Head of caudate nucleus (tissue), 42 donors: ENCODE data around the gene PEX12.
"Not testable (repeated sequence)": the region's sequence is repeated elsewhere in the genome, so short reads cannot be mapped to it uniquely, and the experiment has no call there.

Source experiments
- DNase-seq, 42 donors: peaks; one replicate each; pipeline versions ENCODE4 v3.0.0 to v3.0.0-alpha.2; 2020 to 2021; ENCODE audit warnings: mixed read lengths in 7 of 42
- intact Hi-C: fragments of 100-400 bp; cut with DNase I; formaldehyde crosslinking; loops from one replicate; pipeline ENCODE4 v1.15.0; 2022

PEX12 gene

DNA sequence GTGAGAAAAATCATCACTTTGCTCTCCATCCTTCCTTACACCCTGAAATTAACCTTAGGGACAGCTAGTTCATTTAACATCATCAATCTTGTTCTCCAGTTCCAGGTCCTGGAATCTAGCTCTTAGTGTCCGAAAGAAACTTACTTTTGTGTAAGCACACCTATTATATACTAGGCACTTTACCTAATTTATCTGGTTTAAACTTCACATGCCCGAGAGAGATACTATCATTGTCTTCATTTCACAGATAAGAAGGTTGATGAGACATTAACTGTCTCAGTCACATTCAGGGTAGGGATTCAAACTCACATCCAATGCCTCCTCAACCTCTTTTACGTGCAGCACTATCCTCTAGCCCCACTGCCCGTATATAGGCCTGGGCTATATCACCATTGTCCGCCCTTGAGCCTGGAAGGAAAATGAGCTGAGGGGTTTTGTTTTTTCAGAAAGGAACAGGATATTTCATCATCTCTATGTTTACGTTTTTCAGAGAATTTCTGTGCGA is 8.2 kb upstream of the PEX12 start:
- intact Hi-C loops: no loop called here
- DNase-seq: no peak

DNA sequence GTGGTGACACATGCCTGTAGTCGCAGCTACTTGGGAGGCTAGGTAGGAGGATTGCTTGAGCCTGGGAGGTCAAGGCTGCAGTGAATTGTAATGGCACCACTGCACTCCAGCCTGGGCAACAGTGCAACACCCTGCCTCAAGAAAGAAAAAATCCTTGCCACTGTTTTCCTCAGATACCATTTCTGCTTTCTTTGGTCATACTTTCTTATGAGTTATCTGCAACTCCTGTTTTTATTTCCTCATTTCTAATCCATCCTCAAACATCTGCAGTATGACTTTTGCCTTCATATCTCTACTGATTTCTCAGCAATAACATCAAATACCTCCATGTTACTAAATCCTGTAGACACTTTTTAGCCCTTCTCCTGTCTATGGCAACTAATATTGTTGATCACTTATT is 5.7 kb upstream of the PEX12 start:
- intact Hi-C loops: no loop called here

DNA sequence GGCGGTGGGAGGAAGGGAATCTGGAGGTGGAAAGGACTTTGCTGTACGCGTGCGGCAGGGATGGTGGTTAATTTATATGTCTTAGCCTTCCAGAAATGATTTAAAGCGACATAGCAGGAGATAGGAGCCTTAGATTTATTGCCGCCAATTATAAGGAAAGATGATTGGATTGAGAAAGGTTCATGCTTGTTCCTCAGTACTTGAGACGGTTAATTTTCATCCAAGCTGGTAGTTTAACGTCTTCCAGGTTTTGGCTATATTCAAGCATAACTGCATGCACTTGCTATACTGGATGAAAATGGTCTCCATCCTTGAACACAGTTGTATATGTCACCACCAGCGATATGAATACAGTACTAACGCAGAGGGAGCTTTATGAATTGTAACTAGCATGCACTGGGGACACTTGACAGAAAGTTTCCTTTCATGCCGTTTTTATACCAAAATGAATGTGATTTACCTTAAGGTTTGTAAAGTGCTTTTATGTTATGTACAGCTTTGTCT is 610 bp upstream of the PEX12 start:
- no peak for DNase-seq
- intact Hi-C loops: no loop called here

More for the DNA sequence above, 5.7 kb upstream of the PEX12 start:
- no peak for DNase-seq

DNA sequence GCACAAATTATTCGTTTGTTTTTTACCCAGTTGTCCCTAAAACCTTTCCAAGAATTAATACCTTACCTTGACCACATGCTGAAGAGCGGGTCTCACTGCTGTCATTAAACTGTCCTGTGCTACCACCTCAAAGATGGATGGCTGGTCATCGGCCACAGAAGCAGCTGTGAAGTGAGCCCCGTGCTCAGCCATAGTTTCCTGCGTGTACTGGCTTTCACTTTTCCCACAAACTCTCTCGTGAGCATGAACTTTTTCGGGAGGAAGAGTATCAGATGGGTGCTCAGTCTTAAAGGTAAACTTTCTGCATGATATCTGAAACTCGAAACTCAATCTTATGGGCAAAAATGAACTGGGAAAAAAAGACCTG is 558 bp downstream of the PEX12 start:
- intact Hi-C loops: no loop called here
- DNase-seq: peak in 1 of 42 donors; percentile 6

DNA sequence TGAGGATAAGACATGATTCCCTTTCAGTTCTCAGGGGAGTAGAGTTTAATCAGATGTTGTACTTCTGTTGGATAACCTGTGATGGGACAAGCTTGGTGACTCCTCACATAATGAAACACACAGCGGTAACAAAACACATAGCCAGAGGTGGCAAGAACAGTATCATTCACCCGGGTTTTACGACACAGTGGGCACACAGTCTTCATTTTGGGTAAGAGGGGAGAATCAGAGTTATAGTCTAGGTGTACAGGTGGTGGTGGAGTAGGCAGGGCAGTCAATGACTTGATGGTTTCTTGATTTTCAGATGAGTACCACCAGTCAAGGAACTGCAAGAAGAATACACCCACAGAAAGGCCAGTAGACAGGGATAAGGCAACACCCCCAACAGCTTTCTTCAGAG is 2.6 kb downstream of the PEX12 start:
- intact Hi-C loops: no loop called here
- DNase-seq: peak in 1 of 42 donors; percentile 3

DNA sequence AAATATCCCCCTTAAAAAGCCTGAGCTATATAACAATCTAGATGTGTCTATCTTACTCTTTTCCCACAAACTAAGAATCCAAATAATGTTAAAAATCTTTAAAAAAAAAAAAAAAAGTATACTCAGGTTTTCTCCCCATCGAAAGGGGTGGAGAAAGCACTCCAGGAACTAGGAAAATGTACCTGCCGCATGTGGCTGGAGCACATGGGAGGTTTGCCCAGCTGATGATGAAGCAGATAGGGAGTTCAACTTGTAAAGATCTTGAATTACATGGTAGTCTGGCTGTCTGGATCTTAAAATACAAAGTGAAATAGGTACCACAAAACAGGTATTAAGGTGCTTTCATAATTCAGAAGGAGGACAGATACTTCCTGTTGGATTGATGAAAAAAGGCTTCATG is 9.0 kb downstream of the PEX12 start:
- DNase-seq: no peak
- intact Hi-C loops: no loop called here

DNA sequence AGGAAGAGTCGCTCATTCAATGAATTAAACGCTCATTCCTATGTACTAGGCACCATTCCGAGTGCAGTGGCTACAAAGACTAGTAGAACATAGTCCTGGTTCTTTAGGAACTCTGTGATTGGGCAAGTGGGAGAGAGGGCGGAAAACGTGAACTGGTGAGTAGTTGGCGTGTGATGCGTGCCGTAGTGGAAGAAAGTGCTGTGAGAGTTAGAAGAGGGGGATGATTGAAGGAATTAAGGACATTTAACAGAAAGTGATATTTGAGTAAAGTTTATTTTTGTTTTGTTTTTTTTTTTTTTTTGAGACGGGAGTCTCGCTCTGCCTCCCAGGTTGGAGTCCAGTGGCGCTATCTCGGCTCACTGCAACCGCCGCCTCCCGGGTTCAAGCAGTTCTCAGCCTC is 9.8 kb downstream of the PEX12 start:
- DNase-seq: peak in 2 of 42 donors; percentile 23 to 34
- intact Hi-C loops: no loop called here

DNA sequence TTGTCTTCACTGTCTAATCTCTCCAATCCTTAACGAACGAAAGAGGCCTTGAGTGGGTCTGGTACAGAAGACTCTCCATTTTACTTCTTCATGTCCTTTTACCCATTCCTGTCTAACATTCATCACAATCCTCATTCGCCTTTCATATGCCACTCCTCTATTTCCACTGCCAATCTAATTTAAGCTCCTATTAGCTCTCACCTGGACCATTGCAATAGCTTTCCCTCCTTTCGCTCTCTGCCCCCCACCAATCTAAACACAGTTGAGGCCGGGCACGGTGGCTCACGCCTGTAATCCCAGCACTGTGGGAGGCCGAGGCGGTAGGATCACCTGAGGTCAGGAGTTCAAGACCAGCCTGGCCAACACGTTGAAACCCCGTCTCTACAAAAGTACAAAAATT is 11.4 kb downstream of the PEX12 start:
- DNase-seq: no peak
- intact Hi-C loops: no loop called here

DNA sequence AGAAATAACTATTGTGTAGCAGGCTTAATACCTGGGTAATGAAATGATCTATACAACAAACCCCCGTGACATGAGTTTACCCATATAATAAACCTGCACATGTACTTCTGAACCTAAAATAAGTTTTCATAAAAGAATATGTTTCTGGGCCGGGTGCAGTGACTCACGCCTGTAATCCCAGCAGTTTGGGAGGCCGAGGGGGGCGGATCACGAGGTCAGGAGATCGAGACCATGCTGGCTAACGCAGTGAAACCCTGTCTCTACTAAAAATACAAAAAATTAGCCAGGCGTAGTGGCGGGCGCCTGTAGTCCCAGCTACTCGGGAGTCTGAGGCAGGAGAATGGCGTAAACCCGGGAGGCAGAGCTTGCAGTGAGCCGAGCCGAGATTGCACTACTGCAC is 15.2 kb downstream of the PEX12 start:
- intact Hi-C loops, DNase-seq: not testable (repeated sequence)

DNA sequence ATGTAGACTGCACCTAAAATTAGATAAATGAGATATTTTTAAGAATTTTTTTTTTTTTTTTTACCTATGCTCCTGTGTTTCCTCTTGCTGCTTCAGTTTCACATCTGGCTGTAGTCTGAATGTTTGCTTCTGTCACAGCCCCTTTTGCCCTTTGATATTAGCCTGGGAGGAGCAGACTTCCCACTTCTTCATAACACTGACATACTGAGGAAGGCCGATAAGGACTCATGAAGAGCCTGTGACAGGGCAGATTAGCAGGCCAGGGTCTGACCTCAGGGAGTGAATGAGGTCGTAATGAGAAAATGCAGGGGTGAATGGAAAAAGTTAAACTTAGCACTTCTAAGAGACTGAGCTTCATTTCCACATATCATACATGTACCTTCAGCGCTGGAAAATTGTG is 17.7 kb downstream of the PEX12 start, which contains the start of gene SLFN14:
Gene SLFN14, minus strand, starts transcription at position 117 of the 400 bp plus-strand sequence. CDS start 2,757 bp downstream, outside the sequence.
- intact Hi-C loops: no loop called here
- no peak for DNase-seq

DNA sequence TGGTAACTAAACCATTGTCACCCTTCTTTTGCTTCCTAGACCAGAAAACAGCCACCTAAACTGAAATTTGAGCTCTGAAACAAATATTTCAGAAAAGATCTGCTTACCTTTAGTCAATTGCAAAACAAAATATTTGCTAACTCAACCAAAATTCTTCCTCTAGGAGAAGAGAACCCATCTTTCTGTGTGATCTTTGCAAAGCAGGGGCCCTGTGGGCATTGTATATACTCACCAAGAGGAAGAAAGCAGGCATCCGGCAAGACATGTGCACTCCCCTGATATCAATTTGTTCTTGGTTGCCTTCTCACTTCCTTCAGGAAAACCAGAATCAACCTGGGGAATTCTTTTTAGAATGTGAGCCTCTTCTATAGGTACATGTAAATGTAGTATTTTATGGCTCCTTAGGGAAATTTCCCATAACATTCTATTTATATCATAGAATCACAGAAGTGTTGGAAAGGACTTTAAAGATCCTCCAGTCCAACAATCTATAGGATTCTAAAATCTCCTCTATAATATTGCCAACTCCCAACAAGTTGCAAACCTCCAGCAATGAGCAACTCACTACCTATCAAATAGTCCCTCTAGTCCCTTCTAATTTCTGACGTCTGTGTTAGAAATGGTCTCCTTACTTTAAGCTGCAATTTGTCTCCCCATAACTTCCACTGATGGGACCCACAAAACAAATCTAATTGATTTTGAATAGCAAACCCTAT is 18.7 kb downstream of the PEX12 start:
- DNase-seq: no peak
- intact Hi-C loops: no loop called here

DNA sequence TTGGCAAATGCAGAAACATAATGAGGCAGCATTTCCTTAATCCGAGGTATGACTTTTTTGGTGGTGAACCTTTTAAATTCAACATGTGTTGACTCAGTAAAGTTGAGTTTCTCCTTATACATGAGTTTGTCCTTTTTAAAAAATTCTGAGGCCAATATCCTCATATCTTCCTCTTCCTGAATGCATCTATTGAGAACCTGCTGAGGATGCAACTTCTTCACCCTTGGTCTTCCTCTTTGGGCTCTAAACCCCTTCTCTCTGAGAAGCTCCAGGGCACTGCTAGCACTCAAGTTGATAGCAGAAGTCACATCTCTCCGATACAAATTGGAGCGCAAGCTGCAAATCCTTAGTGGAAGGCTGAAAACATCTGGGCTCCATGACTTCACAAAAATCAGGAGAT is 21.0 kb downstream of the PEX12 start:
- intact Hi-C loops: no loop called here
- DNase-seq: no peak

DNA sequence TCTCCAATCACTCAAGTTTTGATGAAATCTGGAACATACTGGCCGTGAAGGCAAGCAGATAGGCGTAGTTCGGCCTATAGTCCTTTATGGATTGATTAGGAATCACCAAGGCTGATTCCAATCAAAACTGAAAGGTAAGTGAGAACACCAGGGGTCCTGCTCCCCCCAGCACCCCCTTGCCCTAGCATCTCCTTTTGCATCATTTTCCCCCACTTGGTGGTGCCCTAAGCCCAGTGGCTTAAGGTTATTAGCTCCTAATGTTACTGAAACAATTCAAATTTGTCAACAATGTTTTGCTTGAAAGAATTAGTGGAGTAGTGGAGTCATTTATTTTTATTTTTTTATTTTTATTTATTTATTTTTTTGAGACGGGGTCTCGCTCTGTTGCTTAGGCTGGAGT is 22.7 kb downstream of the PEX12 start:
- DNase-seq: no peak
- intact Hi-C loops: no loop called here

DNA sequence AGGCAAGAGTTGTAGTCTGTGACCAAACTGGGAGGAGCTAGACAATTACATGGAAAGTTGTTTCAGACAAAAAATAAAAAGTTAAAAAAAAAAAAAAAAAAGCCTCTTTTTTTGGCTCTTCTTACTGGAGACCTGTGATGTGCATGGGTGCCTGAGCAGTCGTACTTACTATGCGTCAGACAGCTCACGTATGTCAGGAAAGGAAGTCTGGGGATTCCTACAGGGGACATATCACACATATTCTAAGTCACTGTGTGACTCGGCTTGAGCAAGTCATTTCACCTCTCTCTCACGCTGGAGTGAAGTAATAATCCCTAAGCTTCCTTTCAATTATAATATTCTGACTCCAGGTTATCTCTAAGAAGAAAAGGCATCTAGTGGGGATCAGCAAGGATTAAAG is 23.7 kb downstream of the PEX12 start:
- intact Hi-C loops: no loop called here
- no peak for DNase-seq

DNA sequence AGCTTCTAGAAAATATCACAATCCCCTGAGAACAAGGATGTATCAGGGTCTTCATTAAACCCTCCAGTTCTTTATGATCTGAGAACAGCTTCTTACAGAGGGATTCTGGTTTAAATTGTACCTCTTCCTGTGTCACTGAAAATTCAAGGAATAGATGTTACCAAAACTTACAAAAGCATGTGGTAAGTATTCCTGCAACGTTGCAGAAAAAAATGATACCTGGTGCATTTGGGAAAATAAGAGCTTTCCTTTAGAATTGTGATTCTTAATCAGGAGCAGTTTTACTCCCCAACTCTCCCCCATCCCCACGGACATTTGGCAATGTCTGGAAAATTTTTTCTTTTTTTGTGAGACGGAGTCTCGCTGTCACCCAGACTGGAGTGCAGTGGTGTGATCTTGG is 25.1 kb downstream of the PEX12 start:
- no peak for DNase-seq
- intact Hi-C loops: no loop called here

DNA sequence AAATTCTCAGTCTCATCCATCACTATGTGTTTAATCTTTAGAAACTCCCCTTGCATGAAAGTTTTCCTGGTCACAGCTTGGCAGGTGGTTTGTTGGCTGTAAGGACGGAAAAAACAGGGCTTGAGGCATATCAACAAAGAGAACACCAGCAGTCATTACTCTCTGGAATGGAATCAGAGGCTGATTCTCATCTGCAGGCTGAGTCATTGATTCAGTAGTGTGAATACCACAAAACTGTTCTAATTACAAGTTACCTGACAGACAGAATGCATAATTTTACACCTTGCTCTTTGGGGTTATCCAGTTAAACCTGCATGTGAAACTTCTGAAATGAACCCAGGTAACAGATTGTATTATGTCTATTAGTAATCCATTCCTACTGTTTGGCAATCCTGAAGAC is 29.4 kb downstream of the PEX12 start:
- intact Hi-C loops: no loop called here
- no peak for DNase-seq

DNA sequence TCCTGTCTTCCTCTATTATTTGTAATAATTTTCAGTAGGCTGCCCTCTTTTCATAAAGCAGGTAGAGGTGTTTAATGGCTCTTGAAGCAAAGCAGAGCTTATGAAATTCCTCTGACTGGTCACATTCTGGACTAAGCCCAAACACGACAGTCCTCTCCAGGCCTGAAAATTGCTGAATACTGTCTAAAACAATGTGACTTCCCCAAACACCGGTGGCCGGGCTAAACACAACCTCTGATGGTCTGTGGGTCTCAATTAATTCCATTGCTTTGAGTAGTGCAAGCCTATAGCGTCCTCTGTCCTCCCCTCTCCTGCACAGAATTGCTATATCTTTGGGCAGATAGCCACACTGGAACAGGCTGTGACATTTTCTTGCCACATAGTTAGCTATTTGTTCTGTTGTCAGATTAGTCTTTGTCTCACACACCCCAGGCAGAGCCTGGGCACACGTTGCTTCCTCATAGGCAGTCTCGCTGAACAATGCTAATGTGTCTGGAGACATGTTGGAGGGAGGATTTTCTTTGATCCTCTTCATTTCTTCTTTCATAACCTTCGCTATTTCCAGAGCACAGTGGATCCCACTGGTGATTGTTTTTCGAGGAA is 30.1 kb downstream of the PEX12 start:
- DNase-seq: peak in 4 of 42 donors; percentile 4 to 32 (median 16)

DNA sequence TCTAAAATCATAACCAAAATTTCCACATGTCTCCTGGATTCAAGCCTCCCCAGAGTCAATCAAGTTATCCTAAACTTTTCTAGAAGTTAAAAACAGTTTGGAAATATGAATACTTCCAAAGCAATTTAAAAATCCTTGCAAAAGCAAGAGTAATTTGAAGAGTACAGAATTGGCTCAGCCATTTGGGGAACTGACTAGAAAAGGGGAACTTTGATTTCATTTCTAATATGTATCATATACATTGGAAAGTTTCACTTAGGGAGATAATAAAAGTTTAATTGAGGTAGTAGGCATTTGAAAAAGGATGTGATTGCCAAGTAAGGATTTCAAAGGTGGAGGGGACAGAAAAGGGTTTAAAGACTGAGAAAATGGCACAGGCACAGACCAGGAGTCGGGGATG is 31.9 kb downstream of the PEX12 start:
- intact Hi-C loops: no loop called here
- DNase-seq: no peak

More for the DNA sequence above, 30.1 kb downstream of the PEX12 start:
- intact Hi-C loops: no loop called here

DNA sequence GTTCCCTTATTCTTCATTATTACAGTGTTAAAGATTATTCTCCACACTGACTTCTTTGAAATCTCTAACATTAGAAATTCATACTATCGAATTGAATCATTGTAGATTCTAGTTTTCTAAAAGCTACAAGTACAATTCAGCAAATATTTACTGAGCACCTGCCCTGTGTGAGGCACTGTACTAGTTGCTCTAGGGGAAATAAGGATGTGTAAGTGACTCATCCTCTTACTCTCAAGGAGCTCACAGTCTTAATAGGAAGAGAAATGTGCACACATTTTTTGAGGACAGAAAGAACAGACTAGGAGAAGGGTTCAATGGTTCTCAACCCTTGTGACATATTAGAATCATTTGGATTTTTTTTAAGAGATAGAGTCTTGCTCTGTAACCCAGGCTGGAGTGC is 33.2 kb downstream of the PEX12 start:
- intact Hi-C loops: no loop called here
- no peak for DNase-seq

DNA sequence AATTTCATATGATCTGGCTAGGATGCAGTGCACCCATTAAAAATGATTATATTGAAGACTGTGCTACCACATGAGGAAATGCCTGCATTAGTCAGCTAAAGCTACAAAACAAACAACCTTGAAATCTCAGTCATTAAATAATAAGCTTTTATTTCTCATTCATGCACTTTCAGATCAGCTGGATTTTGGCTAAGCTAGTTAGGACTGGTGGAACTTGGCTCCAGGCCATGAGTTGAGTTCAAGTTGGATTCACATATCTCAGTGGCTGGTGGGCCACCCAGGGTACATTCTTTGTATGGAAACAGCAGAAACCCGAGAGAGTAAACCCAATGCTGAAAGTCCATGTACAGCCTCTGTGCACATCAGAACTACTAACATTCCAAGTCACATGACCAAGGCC is 34.5 kb downstream of the PEX12 start:
- intact Hi-C loops: no loop called here

DNA sequence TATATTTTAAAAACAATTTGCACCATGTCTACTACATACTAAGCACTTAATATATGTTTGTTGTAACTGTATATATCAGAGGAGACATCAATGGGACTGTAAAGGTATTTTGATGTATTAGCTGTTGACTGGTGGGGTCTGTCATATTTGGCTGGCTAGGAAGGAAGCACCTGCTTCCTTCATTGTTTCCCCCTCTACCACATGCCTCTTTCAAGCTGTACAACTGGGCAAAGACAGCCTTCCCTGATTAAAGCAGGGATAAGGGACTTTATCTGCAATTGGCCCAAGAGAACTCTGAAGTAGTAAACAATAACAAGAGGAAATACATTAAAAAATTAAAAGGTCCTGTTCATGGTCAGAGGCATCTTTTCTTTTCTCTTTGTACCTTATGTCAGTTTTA is 35.4 kb downstream of the PEX12 start:
- no peak for DNase-seq
- intact Hi-C loops: no loop called here

More for the DNA sequence above, 34.5 kb downstream of the PEX12 start:
- no peak for DNase-seq
